Measurements from ENCODE around the gene MFAP5.
A peak's percentile ranks its signal among the peaks of the same experiment; 100 is the strongest.
"Not testable (repeated sequence)": the region's sequence is repeated elsewhere in the genome, so short reads cannot be mapped to it uniquely, and the experiment has no call there.

Gene MFAP5

DNA sequence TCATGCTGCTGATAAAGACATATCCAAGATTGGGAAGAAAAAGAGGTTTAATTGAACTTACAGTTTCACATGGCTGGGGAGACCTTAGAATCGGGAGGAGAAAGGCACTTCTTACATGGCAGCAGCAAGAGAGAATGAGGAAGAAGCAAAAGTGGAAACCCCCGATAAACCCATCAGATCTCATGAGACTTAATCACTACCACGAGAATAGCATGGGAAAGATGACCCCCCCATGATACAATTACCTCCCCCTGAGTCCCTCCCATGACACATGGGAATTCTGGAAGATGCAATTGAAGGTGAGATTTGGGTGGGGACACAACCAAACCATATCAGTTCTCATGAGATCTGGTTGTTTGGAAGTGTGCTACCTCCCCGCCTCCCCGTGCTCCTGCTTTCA, 9.8 kb upstream of the MFAP5 start:
- DNase-seq = peak in 1 of 4 experiments; percentile 14

DNA sequence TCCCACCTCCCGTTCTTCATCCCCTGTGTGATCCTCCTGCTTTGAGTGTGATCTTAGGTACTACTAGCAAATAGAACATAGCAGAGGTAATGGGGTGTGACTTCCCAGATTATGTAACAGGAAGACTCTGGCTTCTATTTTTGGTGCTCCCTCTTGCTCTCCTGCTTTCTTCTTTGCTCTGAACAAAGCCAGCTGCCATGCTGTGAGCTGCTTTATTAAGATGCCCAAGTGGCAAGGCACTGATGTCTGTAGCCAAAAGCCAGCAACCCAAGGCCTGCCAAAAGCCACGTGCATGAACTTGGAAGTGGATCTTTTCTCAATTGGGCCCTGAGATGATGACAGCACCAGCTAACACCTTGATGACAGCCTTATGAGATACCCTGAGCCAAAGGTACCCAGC, 5.8 kb upstream of the MFAP5 start:
- no peak for DNase-seq

DNA sequence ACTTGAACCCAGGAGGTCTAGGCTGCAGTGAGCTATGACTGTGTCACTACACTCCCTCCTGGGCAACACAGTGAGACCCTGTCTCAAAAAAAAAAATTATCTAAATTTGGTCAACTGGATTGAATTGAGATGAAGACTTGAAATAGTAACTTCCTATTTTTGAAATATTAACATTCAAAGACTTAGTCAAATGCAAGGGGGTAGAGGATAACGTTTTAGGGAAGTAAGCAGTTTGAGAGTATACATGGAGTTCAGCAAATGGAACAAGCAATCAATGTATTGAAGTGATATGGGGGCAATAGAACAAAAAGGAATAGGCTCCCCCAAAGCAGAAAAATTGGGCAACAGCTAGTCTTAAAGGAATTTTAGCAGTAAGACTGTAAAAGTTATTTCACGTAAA, 4.6 kb upstream of the MFAP5 start:
- peak in 2 of 4 experiments; percentile 66 to 71 for DNase-seq

GRCh38 chr12:8665759-8666158, 3.1 kb upstream of the MFAP5 start:
- DNase-seq = no peak

DNA sequence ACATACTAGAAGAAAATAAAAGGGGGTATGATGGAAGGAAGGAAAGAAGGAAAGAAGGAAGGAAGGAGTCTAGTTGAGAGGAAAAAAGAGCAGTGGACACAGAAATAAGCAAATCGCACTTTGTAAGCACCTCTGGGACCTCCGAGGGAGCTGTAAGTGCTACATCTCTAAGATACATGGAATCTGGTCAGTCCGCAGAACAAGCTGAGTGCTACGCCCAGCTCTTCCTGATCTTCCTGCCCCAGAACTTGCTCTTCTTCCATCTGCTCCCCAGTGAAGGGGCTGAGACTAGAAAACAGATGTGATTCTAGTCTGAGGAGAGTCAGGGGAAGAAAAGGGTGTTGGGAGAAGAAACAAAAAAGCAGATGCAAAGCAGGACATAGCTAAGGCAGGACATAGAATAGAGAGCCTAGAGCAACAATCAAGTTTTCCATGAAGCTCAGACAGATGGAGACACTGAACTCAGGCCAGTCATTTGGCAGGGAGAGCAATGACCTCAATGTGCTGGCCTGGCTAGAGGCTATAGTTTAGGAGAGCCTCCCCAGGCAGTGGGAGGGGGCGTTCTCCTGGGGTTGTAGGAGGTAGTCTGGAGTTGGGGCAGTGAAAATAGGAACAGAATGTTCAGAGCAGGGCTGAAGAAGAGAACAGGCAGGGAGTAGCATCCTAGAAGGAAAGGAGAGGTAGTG, 1.7 kb upstream of the MFAP5 start:
- DNase-seq = peak in 2 of 4 experiments; percentile 13 to 26

DNA sequence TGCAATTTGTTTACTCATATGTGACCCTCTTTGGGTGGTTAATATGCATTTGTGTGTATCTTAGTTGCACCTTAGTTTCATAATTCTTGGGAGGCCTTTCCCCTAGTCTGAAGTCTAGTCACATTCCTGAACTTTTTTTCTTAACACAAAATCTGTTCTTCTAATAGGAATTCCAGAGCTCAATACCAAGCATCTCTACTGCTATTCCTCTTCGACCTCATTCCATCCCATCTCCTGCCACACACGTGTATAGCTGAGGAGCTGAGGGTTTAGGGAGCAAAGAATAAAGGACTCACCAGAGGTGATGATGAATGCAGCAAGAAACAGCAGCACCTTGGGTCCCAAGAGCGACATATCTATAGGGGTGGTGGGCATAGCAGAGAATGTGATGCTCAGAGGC, 875 bp downstream of the MFAP5 start:
- DNase-seq = no peak

- DNase-seq = no peak
Observed at GRCh38 chr12:8661016-8661415, 1.6 kb downstream of the MFAP5 start.

DNA sequence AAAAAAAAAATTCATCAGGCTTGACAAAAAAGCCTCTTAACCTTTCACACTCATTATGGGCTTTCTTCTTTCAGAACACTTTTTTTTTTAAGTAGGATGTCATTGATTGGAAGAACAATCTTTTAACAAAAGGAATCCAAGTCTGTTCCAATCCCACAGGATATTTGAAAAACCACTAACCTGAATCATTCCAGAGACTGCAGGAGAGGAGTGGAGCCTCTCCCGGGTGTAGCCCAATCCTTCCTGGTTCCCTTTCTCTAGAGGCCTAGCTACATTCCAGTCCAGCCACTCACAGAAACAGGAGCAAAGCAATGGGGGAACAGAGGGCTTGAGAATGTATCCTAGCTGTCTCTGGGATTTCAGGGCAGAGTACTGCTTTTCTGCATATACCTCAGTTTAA, 4.3 kb downstream of the MFAP5 start:
- no peak for DNase-seq

GRCh38 chr12:8655421-8655820, 7.2 kb downstream of the MFAP5 start:
- DNase-seq = no peak

GRCh38 chr12:8648576-8649205, 13.9 kb downstream of the MFAP5 start:
- no peak for DNase-seq

- no peak for DNase-seq
Observed at GRCh38 chr12:8647968-8648367, 14.7 kb downstream of the MFAP5 start.

GRCh38 chr12:8644345-8645248, 18.0 kb downstream of the MFAP5 start:
- no peak for DNase-seq

GRCh38 chr12:8642775-8643174, 19.9 kb downstream of the MFAP5 start:
- no peak for DNase-seq

GRCh38 chr12:8639936-8640335, 22.7 kb downstream of the MFAP5 start:
- no peak for DNase-seq

GRCh38 chr12:8638951-8639350, 23.7 kb downstream of the MFAP5 start:
- no peak for DNase-seq

DNA sequence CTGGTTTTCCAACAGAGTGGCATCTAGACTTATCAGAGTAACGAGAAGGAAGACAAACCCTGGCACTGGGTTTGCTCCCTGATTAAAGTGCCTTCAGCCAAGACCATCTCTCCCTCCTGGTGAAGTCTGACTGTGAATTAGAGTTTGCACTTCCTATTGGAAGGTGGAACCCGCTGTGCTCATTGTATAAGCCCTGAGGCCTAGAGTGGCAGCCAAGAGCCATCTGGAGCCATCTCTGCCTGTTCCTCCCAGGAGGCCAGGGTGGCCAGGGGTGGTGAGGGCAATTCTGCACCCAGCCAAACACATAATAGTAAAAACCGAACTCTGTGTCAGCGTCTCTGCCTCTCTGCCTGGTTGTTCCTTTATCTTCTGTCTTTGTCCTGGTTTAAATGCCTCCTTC, 25.0 kb downstream of the MFAP5 start:
- no peak for DNase-seq

- DNase-seq = no peak
Observed at GRCh38 chr12:8637244-8637643, 25.4 kb downstream of the MFAP5 start.

GRCh38 chr12:8636581-8636980, 26.0 kb downstream of the MFAP5 start:
- no peak for DNase-seq

GRCh38 chr12:8636007-8636346, 26.6 kb downstream of the MFAP5 start:
- DNase-seq = not testable (repeated sequence)

DNA sequence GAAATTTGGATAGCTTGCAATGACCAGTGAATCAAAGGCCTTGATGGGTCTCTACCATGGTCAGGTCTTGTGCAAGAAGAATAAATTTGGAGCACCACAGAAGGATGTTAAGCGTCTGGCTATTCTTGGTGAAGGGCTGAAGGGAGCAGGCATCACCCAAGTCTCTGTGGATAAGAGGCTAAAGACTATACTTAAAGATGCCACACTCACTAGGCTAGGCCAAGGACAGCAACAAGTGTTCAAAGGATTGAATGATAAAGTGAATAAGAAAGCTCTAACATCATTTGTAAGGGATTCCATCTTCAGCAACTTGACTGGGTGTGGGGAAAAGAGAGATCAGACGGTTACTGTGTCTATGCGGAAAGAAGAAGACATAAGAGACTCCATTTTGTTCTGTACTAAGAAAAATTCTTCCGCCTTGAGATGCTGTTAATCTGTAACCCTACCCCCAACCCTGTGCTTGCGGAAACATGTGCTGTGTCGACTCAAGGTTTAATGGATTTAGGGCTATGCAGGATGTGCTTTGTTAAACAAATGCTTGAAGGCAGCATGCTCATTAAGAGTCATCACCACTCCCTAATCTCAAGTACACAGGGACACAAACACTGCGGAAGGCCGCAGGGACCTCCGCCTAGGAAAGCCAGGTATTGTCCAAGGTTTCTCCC, 27.2 kb downstream of the MFAP5 start:
- DNase-seq = not testable (repeated sequence)

DNA sequence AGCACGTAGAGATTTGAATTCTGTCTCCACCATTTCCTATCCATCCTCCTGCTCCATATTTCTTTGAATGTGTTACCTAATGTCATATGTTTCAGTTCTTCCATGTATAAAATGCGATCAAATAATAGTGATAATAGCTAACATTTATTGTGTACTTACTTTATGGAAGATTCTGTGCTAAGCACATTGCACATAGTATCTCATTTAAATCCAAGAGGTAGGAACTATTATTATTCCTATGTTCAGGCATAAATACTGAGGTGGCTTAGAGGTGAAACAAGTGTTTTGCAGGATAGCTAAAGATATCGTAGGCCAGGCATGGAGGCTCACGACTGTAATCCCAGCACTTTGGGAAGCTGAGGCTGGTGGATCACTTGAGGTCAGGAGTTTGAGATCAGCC, 32.5 kb downstream of the MFAP5 start:
- DNase-seq = no peak

- peak; percentile 54 to 76 (median 68) for DNase-seq
Observed at GRCh38 chr12:8629486-8630033, 33.1 kb downstream of the MFAP5 start.

DNA sequence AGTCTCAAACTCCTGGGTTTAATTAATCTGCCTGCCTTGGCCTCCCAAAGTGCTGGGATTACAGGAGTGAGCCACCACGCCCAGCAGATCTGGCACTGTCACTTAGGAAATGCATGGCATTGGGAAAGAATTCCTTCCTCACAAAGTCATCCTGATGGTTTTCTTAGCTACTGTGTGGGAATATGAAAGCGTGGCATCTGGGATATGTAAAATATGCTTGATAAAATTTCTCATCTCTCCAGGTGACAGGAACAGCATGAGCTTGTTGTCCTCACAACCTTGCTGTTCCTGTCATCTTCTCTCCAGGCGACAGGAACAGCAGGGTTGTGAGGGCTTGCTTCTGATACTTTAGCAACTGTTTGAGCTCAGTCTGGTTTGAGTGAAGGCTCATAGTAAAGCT, 33.9 kb downstream of the MFAP5 start:
- no peak for DNase-seq

All from suppressor macrophage (primary cell).